G401.6 (cell line): ENCODE results near the gene ATG4D.
A peak's percentile ranks its signal among the peaks of the same experiment; 100 is the strongest.

Source experiments
- FAIRE-seq: peaks from 2 replicates; lab custom pipeline; 2012; peaks lifted over from hg19 to GRCh38; lab: Jason Lieb, UNC

Gene ATG4D

GRCh38 chr19:10580979-10581631 lies 37.4 kb downstream of the ATG4D start:
- FAIRE-seq: peak; percentile 96

GRCh38 chr19:10582091-10582490 lies 38.4 kb downstream of the ATG4D start:
- no peak for FAIRE-seq

GRCh38 chr19:10583036-10583776 lies 39.5 kb downstream of the ATG4D start:
- FAIRE-seq: no peak

DNA sequence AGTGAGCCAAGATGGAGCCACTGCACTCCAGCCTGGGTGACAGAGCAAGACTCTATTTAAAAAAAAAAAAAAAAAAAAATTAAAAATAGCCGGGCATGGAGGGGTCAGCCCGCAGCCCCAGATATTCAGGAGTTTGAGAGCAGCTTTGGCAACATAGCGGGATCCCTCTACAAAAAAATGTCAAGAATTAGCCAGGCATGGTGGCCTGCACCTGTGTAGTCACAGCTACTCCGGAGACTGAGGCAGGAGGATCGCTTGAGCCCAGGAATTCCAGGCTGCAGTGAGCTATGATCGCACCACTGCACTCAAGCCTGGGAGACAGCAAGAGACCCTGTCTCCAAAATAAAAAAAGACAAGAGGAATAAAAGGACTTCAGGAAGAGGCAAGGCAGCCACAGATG lies 42.7 kb downstream of the ATG4D start:
- FAIRE-seq: no peak

DNA sequence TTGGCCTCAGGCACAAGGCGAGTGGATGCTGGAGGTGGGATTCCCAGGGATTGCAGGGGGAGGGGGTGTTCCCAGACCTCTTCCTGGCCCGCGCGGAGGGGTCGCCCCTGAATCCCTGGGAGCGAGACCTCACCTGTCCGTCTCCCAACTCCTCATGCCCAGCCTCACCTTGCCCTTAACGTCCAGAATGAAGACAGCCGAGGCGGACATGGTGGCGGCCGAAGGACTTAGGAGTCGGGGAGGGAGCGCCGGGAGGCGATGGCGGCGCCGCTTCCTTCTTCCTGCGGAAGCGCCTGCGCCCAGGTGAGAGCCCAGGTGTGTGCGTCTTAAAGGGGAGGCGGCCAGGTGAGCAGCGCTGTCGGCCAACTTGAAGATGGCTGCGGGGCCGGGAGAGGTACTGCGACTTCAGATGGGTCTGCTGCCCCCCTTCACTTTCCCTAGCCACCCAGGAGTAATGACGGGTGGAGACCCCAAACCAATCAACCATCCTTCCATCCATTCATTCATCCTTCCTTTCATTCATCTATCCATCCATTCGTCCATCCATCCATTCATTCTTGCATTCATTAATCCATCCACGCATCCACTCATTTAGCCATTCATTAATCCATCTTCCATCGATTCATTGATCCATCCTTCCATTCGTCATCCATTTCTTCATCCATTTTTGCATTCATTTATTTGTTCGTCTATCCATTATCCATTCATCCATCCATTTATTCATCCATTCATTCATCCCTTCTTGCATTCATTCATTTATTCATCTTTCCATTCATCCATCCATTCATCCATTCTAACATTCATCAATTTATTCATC lies 43.5 kb downstream of the ATG4D start, which contains the start of gene AP1M2:
Gene AP1M2, minus strand, starts transcription at position 291 of the 817 bp plus-strand sequence. Its CDS starts 81 bp downstream, at position 210.
- FAIRE-seq: no peak

DNA sequence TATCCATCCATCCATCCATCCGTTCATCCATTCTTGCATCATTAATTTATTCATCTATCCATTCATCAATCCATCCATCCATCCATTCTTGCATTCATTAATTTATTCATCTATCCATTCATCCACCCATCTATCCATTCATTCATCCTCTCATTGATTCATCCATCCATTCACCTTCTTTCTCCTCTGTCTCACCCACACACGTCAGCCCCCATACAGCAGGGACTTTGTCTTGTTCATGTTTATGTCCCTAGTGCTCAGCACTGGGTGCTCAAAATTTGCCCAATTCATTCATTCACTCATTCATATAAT lies 44.1 kb downstream of the ATG4D start:
- FAIRE-seq: no peak

DNA sequence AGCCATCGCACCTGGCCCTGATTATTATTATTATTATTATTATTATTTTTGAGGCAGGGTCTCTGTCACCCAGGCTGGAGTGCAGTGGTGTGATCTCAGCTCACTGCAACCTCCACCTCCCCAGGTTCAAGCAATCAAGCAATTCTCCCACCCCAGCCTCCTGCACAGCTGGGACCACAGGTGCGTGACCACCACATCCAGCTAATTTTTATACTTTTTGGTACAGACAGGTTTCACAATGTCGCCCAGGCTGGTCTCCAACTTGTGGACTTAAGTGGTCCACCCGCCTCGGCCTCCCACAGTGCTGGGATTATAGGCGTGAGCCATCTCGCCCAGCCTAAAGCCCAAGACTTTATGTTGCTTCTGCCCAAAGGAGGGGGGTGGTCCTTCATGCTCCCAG lies 49.4 kb downstream of the ATG4D start:
- FAIRE-seq: no peak

GRCh38 chr19:10593820-10594637 lies 50.3 kb downstream of the ATG4D start:
- no peak for FAIRE-seq

GRCh38 chr19:10600149-10600548 lies 56.4 kb downstream of the ATG4D start:
- FAIRE-seq: no peak

DNA sequence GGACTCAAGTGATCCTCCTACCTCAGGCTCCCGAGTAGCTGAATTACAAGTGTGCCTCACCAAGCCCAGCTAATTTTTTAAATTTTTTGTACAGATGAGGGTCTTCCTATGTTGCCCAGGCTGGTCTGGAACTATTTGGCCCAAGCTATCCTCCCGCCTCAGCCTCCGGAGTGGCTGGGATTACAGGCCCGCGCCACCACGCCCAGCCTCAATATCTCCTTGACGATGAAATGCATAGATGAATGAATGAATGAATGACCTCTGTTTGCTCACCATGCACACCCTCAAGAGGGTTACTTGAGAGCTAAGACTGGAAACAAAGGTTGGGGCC lies 58.3 kb downstream of the ATG4D start:
- no peak for FAIRE-seq

DNA sequence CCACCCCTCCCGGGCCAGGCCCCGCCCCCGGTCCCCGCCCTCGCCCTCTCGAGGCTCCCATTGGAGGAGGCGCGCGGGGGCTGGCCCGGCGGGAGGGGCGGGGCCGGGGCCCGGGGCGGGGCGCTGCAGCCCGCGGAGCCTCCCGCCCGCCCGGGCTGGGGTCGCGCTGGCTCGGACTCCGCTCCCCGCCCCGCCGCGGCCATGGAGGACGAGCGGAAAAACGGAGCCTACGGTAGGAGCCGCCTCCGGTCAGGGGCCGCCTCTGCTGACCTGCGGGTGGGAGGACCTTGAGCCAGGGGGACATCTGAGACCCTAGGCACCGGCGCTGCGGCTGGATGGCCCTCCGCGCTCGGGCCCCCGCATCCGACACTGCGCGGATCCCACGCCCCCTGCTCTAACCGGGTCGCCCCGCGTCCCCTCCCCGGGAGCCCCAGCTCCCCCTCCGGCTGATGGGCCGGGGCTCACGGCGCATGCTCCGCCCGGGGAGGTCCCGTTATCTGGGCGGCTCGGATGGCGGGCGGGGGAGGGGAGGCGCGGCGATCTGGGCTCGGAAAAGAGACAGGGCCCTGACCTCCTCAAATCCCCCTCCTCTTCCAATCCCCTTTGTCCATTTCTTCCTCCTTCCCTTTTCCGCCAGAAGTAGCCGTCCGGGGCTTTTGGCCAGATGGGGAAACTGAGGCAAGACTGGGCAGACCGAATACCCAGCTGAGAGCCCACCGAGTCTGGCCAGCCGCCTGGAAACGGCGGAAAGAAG lies 58.8 kb downstream of the ATG4D start:
- FAIRE-seq: no peak
